Measurements from ENCODE around the gene APOL2. TPM values are rescaled to one million over a fixed set of nuclear protein-coding genes. Genes with fewer than 3 reads are reported as not detected.
"Not testable (repeated sequence)": the region's sequence is repeated elsewhere in the genome, so short reads cannot be mapped to it uniquely, and the experiment has no call there.

APOL2 gene
- total RNA-seq, 2 donors from 2014 or later: 35.9 to 84.9 TPM

- no peak for TF ChIP-seq CTCF (IDR thresholded peaks at IDR 0.05)
- no peaks in the 10 kb centered on the region for H3K27me3 ChIP-seq (replicated peaks; ENCODE audit: insufficient read depth)
- no peak overlapping the region for H3K27ac ChIP-seq
- H3K4me3 ChIP-seq: no peak overlapping the region
- H3K9me3 ChIP-seq: no peaks in the 10 kb centered on the region
- no peaks in the 10 kb centered on the region for H3K4me1 ChIP-seq (ENCODE audit: control insufficient read depth in 1 of 2, low read depth in 2 of 2)
- peaks cover 39% of the 10 kb centered on the region for H3K36me3 ChIP-seq
- no peak for DNase-seq (ENCODE audit: low spot score)
- no peak for ATAC-seq (ENCODE audit: insufficient number of reproducible peaks, low FRiP score, low read depth)
Observed at GRCh38 chr22:36228944-36229343, 10.4 kb downstream of the APOL2 start.

GRCh38 chr22:36228369-36228768 lies 11.0 kb downstream of the APOL2 start:
- peaks cover 39% of the 10 kb centered on the region for H3K36me3 ChIP-seq
- not testable (repeated sequence) for H3K9me3 ChIP-seq; H3K27ac ChIP-seq; ATAC-seq (ENCODE audit: insufficient number of reproducible peaks, low FRiP score, low read depth); DNase-seq (ENCODE audit: low spot score); H3K27me3 ChIP-seq (replicated peaks; ENCODE audit: insufficient read depth); H3K4me1 ChIP-seq (ENCODE audit: control insufficient read depth in 1 of 2, low read depth in 2 of 2); H3K4me3 ChIP-seq

DNA sequence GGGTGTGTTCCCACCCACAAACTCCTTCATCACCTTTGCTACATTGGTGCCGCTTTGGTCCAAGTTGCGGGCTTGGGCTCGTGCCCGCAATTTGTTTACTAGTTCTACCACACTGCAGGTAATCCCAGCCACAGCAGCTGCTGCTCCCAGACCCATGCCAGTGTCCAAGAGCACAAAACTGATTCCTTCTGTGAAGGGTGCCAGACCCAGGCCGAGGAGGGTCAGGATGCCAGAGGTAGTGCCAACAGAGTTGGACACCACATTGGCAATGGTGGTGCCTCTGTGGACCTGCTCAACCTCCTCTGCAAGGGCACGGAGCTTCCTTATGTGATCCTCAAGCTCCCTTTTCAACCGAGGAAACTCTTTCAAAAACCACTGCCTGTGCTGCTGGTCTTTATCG lies 11.5 kb downstream of the APOL2 start:
- ATAC-seq (ENCODE audit: insufficient number of reproducible peaks, low FRiP score, low read depth) (no peak), DNase-seq (ENCODE audit: low spot score) (no peak)
- peaks cover 34% of the 10 kb centered on the region for H3K36me3 ChIP-seq
- no peaks in the 10 kb centered on the region for H3K4me1 ChIP-seq (ENCODE audit: control insufficient read depth in 1 of 2, low read depth in 2 of 2)
- H3K9me3 ChIP-seq: no peaks in the 10 kb centered on the region
- H3K27ac ChIP-seq: no peak overlapping the region
- no peaks in the 10 kb centered on the region for H3K27me3 ChIP-seq (replicated peaks; ENCODE audit: insufficient read depth)
- no peak for TF ChIP-seq CTCF (IDR thresholded peaks at IDR 0.05)
- no peak overlapping the region for H3K4me3 ChIP-seq

GRCh38 chr22:36227396-36227795 lies 11.9 kb downstream of the APOL2 start:
- H3K4me3 ChIP-seq: no peak overlapping the region
- peaks cover 31% of the 10 kb centered on the region for H3K36me3 ChIP-seq
- no peaks in the 10 kb centered on the region for H3K4me1 ChIP-seq (ENCODE audit: control insufficient read depth in 1 of 2, low read depth in 2 of 2)
- ATAC-seq (ENCODE audit: insufficient number of reproducible peaks, low FRiP score, low read depth): no peak
- no peaks in the 10 kb centered on the region for H3K27me3 ChIP-seq (replicated peaks; ENCODE audit: insufficient read depth)
- no peak for TF ChIP-seq CTCF (IDR thresholded peaks at IDR 0.05)
- no peaks in the 10 kb centered on the region for H3K9me3 ChIP-seq
- H3K27ac ChIP-seq: no peak overlapping the region
- no peak for DNase-seq (ENCODE audit: low spot score)

GRCh38 chr22:36226189-36226588 lies 13.1 kb downstream of the APOL2 start:
- Histone ChIP-seq H3K9me3 (no peaks in the 10 kb centered on the region), H3K36me3 (peaks cover 20% of the 10 kb centered on the region), H3K4me3 (no peak overlapping the region), H3K27me3 (replicated peaks; ENCODE audit: insufficient read depth) (no peaks in the 10 kb centered on the region), H3K27ac (no peak overlapping the region), H3K4me1 (ENCODE audit: control insufficient read depth in 1 of 2, low read depth in 2 of 2) (peaks cover 0 to 9% of the 10 kb centered on the region in 2 donors)
- TF ChIP-seq CTCF (IDR thresholded peaks at IDR 0.05): no peak
- ATAC-seq (ENCODE audit: insufficient number of reproducible peaks, low FRiP score, low read depth) (no peak), DNase-seq (ENCODE audit: low spot score) (no peak)

- no peak for ATAC-seq (ENCODE audit: insufficient number of reproducible peaks, low FRiP score, low read depth)
- TF ChIP-seq CTCF (IDR thresholded peaks at IDR 0.05): no peak
- H3K4me3 ChIP-seq: no peak overlapping the region
- no peak for DNase-seq (ENCODE audit: low spot score)
- no peaks in the 10 kb centered on the region for H3K27me3 ChIP-seq (replicated peaks; ENCODE audit: insufficient read depth)
- H3K9me3 ChIP-seq: no peaks in the 10 kb centered on the region
- peaks cover 0 to 16% of the 10 kb centered on the region in 2 donors for H3K4me1 ChIP-seq (ENCODE audit: control insufficient read depth in 1 of 2, low read depth in 2 of 2)
- peaks cover 12% of the 10 kb centered on the region for H3K36me3 ChIP-seq
- no peak overlapping the region for H3K27ac ChIP-seq
Observed at GRCh38 chr22:36225333-36225922, 13.9 kb downstream of the APOL2 start.
